Spinal cord (tissue), 10 donors: ENCODE data around the gene RPAP3. TPM values are rescaled to one million over a fixed set of nuclear protein-coding genes. Genes with fewer than 3 reads are reported as not detected.
A peak's percentile ranks its signal among the peaks of the same experiment; 100 is the strongest.

Experiments used
- DNase-seq, 6 donors: peaks; one replicate each; pipeline versions ENCODE4 v3.0.0 to v3.0.0-alpha.2; 2013 to 2015; ENCODE audit warnings: low spot score in 6 of 6, low read depth in 4 of 6
- H3K27ac ChIP-seq: one replicate; pipeline ENCODE4 v1.5.1; 2013; ENCODE audit warnings: low read depth, low read length, control low read depth
- H3K27me3 ChIP-seq: one replicate; pipeline ENCODE4 v1.6.1; 2013; ENCODE audit warnings: low read length; ENCODE audit not compliant: control insufficient read depth, insufficient read depth
- H3K36me3 ChIP-seq: one replicate; pipeline ENCODE4 v1.6.1; 2013; ENCODE audit warnings: low read length; ENCODE audit not compliant: control insufficient read depth, insufficient read depth
- H3K4me1 ChIP-seq: one replicate; pipeline ENCODE4 v1.6.1; 2013; ENCODE audit warnings: low read length; ENCODE audit not compliant: control insufficient read depth, insufficient read depth
- H3K4me3 ChIP-seq: one replicate; pipeline ENCODE4 v1.5.1; 2013; ENCODE audit warnings: low read depth, low read length, control low read depth
- H3K9me3 ChIP-seq: one replicate; pipeline ENCODE4 v1.6.1; 2013; ENCODE audit warnings: low read length; ENCODE audit not compliant: control insufficient read depth, insufficient read depth
- WGBS: methylation state at CpG from one replicate; pipeline ENCODE4 v1.1.5; 2013; ENCODE audit warnings: missing lambda C conversion rate; ENCODE audit not compliant: insufficient coverage; 5-methylcytosine and 5-hydroxymethylcytosine counted together
- polyA plus RNA-seq, 2 donors: library from polyadenylated mRNA; unstranded; fragments of 120-200 nt; gene quantifications; one replicate each; pipeline ENCODE4 v1.2.1, GENCODE V29; 2013; ENCODE audit not compliant: insufficient read length in 2 of 2
- total RNA-seq, 2 donors: library from RNA; depleted of rRNA in 1 of 2; stranded (reverse); fragments of 120-200 nt in 1 of 2; fragments of >200 nt in 1 of 2; gene quantifications; one replicate each; pipeline versions ENCODE4 v1.2.3 to v1.2.4, GENCODE V29; 2013 to 2014
- donor health status: healthy.

The RPAP3 gene
- total and polyA plus RNA-seq, 4 donors: 25.6 to 35.3 (median 26.1) TPM

DNA sequence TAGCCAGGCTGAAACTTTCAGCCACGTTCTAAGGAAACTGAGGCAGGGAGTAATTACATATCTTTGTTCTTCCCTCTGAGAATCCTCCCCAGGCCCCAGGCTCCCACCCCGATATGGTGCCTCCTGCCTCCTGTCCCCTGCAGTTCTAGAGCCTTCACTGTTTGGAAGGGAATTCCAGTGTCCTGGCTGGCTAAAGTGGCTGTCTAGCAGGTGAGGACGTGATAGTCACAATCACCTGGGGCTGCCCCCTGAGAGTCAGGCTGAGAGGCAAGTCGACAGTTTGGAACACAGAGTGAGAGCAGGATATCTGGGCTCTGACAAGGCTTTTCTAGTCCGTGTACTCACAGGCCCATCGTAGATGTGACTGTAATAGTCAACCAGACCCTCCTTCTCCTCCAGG lies 6.3 kb upstream of the RPAP3 start:
- DNase-seq: no peak
- Histone ChIP-seq H3K27ac (no peak overlapping the region), H3K27me3 (no peaks in the 10 kb centered on the region), H3K4me1 (peaks cover 22% of the 10 kb centered on the region), H3K36me3 (no peaks in the 10 kb centered on the region), H3K4me3 (no peak overlapping the region), H3K9me3 (no peaks in the 10 kb centered on the region)
- WGBS: 85% methylated on average over 4 of the region's 6 CpGs

DNA sequence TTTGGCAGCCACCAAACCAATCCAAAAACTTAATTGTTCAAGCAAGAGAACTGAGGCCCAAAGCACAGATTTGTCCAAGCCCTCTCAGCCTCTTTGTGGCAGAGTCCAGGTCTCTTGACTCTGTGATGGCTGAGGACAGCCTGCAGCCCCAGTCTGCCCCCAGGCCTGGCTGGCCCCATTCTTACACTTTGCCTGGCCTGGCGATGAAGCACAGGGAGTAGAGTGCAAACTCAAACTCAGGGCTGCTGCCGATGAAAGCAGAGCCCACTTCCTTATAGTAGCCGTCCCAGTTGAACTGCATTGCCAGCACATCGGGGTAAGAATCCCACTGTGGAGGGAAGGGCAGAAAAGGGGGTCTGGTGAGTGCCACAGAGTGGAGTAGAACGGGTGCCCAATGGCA lies 5.6 kb upstream of the RPAP3 start:
- Histone ChIP-seq H3K36me3 (no peaks in the 10 kb centered on the region), H3K4me1 (peaks cover 16% of the 10 kb centered on the region), H3K9me3 (no peaks in the 10 kb centered on the region), H3K27me3 (no peaks in the 10 kb centered on the region), H3K27ac (no peak overlapping the region), H3K4me3 (no peak overlapping the region)
- WGBS: 85% methylated on average over 5 of the region's 5 CpGs
- no peak for DNase-seq

DNA sequence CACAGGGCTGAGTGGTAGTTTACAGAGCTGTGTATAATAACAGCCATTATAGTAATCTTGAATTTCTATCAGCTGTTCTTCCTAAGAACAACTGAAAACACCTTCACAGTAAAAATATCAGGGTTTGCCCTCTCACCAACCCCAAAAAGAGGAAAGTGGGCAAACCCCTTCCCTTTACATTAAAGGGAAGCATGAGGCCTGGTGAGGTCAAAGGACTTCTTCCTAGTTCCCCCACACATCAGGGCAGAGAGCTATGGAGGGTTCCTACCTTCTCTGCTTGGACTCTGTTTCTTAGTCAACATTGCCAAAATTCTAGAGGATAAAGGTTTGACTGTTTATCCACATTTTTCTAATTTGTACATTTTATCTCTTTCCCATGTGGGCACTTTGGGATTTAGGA lies 4.4 kb upstream of the RPAP3 start:
- no peak overlapping the region for H3K4me3 ChIP-seq
- H3K27me3 ChIP-seq: no peaks in the 10 kb centered on the region
- no peaks in the 10 kb centered on the region for H3K36me3 ChIP-seq
- no peak for DNase-seq
- H3K27ac ChIP-seq: no peak overlapping the region
- H3K4me1 ChIP-seq: peaks cover 5% of the 10 kb centered on the region
- H3K9me3 ChIP-seq: no peaks in the 10 kb centered on the region

DNA sequence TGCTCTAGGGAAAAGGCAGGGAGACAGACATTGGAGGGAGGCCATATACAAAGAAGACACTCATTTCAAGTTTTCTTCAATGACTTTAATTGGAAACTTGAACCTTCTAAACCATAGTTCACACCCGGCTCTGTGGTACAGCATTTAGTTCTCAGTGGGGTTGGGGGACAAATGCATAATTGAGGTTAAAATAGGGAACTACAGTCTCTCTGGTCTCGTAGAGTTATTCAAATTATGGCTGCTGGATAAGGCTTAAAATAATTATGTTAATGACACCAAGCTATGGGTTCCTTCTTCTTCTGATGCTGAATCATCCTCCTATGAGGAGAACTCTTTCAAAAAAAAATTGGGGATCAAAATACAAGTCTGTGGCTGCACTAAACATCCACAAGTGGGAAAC lies 3.8 kb upstream of the RPAP3 start:
- H3K36me3 ChIP-seq: no peaks in the 10 kb centered on the region
- no CpG with 5 or more reads among the region's 2 CpGs for WGBS
- no peaks in the 10 kb centered on the region for H3K27me3 ChIP-seq

DNA sequence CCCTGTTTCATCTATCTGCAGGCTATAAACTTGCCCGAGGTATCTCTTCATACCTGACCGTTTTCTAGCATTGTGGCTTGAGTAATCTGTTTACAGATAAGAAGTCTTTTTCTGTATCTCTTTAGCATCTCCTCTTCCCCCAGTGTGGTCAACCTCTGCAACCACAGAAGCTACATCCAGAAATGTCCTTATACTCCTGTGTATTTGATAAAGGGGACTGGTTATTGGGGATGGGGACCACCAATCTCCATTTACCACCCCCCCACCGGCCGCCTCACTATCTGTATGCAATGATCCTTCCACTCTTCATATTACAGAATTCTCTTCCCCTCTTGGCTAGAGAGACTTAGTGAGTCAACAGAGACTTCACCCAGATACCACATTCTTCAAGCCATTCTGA lies 3.4 kb upstream of the RPAP3 start:
- H3K9me3 ChIP-seq: no peaks in the 10 kb centered on the region
- H3K27me3 ChIP-seq: no peaks in the 10 kb centered on the region
- no CpG with 5 or more reads among the region's 4 CpGs for WGBS
- H3K27ac ChIP-seq: no peak overlapping the region
- H3K36me3 ChIP-seq: no peaks in the 10 kb centered on the region
- H3K4me1 ChIP-seq: peaks cover 7% of the 10 kb centered on the region
- DNase-seq: no peak
- no peak overlapping the region for H3K4me3 ChIP-seq

More for the DNA sequence above, 3.8 kb upstream of the RPAP3 start:
- no peaks in the 10 kb centered on the region for H3K9me3 ChIP-seq
- no peak overlapping the region for H3K4me3 ChIP-seq
- H3K27ac ChIP-seq: no peak overlapping the region
- H3K4me1 ChIP-seq: peaks cover 3% of the 10 kb centered on the region
- DNase-seq: no peak

DNA sequence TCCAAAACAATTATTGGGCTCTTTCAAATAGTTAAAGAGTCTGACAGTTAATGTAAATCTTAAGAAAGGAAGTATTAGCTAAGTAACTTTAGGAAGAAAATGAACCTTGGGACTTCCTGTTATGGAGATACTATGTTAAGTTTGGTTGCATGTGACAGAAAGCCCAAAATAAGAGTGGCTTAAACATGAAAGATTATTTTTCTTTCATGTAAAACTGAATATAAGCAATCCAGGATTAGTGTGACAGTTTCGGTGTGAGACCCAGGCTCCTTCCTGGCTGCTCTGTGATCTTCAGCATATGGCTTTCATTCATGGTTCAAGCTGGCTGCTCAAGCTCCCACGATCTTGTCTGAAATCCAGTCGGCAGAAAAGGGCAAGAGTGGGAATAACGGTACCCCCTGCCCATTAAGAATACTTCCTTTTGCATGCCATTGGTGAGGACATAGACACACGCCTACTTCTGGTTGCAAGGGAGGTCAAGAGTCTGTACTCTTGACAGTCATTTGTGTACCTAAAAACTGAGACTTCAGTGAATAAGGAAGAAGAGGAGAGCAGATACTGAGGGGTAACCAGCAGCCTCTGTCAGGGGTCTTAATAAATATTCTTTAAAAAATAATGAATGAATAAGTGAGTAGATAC lies 2.2 kb upstream of the RPAP3 start:
- no peaks in the 10 kb centered on the region for H3K27me3 ChIP-seq
- no peaks in the 10 kb centered on the region for H3K36me3 ChIP-seq
- no peak overlapping the region for H3K27ac ChIP-seq
- H3K9me3 ChIP-seq: no peaks in the 10 kb centered on the region
- 64% methylated on average over 4 of the region's 5 CpGs for WGBS
- peaks cover 8% of the 10 kb centered on the region for H3K4me1 ChIP-seq
- DNase-seq: no peak
- no peak overlapping the region for H3K4me3 ChIP-seq

DNA sequence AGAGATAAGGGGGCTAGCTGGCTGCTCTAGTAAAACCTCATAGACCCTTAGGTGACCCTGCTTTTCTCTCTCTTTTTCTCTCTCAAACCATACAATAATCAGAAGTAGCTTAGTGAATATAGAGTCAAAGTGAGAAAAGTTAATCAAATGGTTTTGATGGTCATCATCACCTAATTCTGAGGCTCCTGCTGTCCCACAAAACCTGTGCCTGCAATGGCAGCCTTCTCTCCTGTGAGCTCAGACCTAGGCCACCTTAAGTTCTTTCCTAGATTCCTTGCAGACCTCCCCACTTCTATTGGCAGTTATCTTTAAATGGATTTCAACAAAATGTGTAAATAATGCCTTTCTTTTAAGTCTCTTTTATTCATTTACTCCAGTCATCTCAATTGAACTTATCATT lies 1.5 kb upstream of the RPAP3 start:
- peaks cover 8% of the 10 kb centered on the region for H3K4me1 ChIP-seq
- no peak overlapping the region for H3K27ac ChIP-seq
- no peak overlapping the region for H3K4me3 ChIP-seq
- peaks cover under 1% of the 10 kb centered on the region for H3K36me3 ChIP-seq
- no peaks in the 10 kb centered on the region for H3K27me3 ChIP-seq
- no peak for DNase-seq
- H3K9me3 ChIP-seq: no peaks in the 10 kb centered on the region

DNA sequence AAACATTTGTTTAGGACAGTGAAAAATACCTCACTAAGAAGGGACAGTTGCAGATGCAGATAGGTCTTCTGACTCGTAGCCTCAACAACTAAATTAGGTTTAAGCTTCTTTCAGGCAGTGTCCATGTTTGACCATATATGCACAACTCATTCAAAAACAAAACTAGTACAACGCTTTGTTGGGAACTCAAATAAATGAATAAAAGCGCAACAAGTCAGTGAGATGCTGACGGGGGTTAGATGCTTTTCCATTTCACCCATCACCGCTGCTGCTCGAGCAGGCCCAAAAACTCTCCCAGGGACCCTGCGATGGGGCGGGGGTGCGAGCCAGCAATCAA lies 633 bp downstream of the RPAP3 start:
- WGBS: 0% methylated on average over 5 of the region's 9 CpGs
- no peaks in the 10 kb centered on the region for H3K9me3 ChIP-seq
- peak overlapping the region; percentile 73 for H3K4me3 ChIP-seq
- no peaks in the 10 kb centered on the region for H3K27me3 ChIP-seq
- no peak overlapping the region for H3K27ac ChIP-seq
- DNase-seq: no peak
- peaks cover 4% of the 10 kb centered on the region for H3K36me3 ChIP-seq
- H3K4me1 ChIP-seq: peaks cover 8% of the 10 kb centered on the region

DNA sequence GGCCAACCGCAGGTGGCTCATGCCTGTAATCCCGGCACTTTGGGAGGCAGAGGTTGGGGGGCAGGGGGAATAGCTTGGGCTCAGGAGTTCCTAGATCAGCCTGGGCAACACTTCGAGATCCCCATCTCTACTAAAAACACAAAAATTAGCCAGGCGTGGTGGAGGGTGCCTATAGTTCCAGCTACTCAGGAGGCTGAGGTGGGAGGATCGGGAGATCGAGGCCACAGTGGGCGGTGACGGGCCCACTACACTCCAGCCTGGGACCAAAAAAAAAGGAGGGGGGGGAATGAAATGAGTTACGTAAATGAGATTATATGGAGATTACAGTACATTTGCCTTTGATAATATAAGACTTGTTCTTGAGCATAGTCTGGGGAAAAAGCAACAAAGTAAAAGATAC lies 1.1 kb downstream of the RPAP3 start:
- Histone ChIP-seq H3K27ac (no peak overlapping the region), H3K27me3 (no peaks in the 10 kb centered on the region), H3K4me3 (peak overlapping the region; percentile 73), H3K4me1 (peaks cover 8% of the 10 kb centered on the region), H3K9me3 (no peaks in the 10 kb centered on the region), H3K36me3 (peaks cover 4% of the 10 kb centered on the region)
- WGBS: 100% methylated on average over 3 of the region's 9 CpGs
- no peak for DNase-seq

DNA sequence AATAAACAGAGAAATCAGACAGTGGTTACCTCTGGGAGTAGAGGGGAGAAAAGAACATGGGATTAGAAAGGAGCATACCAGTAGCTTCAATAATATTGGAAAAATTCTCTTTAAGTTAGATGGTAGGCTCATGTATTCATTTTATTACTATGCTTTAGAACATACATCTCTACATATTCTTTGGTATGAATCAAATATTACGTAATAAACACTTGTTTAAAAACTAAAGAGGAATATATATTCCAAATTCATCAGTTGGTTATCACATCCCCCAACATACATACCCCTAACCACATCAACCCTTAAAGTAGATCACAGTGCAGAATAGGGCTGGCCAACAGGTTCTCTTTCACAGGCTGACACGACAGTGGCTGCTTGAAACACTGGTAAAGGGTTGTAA lies 5.6 kb downstream of the RPAP3 start:
- H3K4me1 ChIP-seq: peaks cover 8% of the 10 kb centered on the region
- 100% methylated on average over 1 of the region's 2 CpGs for WGBS
- peaks cover 8% of the 10 kb centered on the region for H3K36me3 ChIP-seq
- H3K9me3 ChIP-seq: no peaks in the 10 kb centered on the region
- H3K27me3 ChIP-seq: no peaks in the 10 kb centered on the region
- H3K4me3 ChIP-seq: no peak overlapping the region
- no peak for DNase-seq
- no peak overlapping the region for H3K27ac ChIP-seq
